Measurements from ENCODE around the gene RASSF3.
"Not testable (repeated sequence)": the region's sequence is repeated elsewhere in the genome, so short reads cannot be mapped to it uniquely, and the experiment has no call there.

Gene RASSF3

DNA sequence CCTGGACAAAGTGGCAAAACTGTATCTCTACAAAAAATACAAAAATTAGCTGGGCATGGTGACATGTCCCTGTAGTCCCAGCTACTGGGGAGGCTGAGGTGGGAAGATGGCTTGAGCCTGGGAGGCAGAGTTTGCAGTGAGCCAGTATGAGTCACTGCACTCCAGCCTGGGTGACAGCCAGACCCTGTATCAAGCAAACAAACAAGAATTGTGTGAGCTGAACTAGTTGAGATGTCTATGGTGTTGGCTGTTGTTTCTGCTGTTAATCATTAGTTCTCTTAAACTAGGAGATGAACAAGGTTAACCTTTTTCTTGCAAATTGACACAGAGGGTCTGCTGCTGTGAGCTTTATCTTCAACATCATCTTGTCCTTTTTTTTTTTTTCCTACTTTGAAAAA is 23.6 kb downstream of the RASSF3 start:
- DNase-seq (ENCODE audit: low read depth), result no peak

DNA sequence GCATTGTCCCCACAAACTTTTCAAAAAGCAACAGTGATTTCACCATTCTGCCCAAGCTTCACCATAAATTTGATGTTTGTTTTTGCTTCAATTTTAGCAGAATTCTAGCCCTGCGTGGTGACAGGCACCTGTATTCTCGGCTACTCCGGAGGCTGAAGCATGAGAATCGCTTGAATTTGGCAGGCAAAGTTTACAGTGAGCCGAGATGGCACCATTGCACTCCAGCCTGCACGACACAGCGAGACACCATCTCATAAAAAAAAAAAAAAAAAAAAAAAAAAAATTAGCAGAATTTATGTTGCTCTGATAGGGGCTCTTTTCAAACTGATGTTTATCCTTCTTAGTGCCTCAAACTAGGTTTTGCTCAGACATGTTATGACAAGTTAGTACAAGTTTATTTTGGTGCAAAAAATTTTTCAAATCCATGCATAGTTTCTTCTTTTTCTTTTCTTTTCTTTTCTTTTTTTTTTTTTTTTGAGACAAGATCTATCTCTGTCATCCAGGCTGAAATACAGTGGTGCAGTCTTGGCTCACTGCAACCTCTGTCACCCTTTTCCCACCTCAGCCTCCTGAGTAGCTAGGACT is 24.3 kb downstream of the RASSF3 start:
- DNase-seq (ENCODE audit: low read depth), result no peak

DNA sequence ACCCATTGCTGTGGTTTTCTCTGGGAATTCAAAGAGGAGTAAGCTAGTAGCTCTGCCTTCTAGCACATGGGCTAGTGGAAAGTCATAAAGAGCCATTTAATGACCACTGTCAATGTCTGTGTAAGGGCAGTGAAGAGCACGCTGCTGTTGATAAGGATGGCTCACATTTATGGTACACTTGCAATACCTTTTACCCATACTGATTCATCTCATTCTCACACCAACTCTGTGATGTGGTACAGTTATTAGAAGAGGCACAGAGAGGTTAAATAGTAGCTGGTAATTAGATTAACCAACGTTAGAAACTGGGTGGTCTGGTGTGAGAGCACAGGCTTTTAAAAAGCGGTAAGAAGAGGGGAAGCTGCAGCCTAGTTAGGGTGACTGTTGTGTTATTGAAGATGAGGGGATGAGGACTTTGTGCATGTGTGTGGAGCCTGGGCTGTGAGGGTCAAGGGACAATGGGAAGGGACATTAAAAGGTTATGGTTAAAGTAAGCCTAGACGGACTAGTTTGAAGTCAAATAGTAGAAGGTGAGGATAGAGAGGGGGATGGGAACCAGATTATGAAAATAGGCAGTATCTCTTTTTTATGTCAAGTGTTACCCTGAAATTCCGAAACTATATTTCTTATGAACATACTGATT is 25.2 kb downstream of the RASSF3 start:
- no peak for DNase-seq (ENCODE audit: low read depth)

DNA sequence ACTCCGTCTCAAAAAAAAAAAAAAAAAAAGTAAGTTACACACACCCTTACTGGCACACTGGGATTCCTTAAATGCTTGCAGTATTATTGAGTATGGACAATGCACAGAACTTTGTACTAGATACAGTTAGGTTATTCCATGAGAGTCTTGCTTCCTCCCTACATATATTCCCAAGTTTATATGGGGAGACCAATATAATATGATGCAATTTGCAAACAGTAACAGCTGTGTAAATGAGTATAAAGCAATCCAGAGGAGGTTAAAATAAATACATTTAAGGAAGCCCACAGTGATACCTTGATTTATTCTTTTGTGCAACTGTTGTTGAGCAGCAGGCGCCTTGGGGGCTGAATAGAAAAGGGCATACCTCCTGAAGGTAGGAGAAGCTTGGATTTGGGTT is 26.6 kb downstream of the RASSF3 start:
- DNase-seq (ENCODE audit: low read depth), result no peak

DNA sequence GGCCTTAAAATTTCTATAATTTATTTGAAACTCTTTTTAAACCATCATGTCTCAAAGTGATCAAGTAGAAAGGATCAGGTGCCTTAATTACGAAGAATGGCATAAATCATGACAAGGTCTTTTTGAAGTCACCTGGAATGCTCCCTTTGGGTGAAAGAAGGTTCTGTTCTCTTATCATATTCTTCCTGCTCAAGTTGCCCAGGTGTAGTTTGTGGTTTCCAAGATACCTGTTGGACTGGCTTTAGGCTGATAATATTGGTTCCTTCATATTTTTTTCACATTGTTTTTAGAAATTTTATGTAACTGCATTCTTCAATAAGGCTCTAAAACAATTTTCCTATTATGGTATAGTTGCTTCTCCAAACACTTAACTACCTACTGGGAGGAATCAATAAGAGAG is 29.2 kb downstream of the RASSF3 start:
- no peak for DNase-seq (ENCODE audit: low read depth)

GRCh38 chr12:64646318-64646717 is 36.0 kb downstream of the RASSF3 start:
- no peak for DNase-seq (ENCODE audit: low read depth)

- DNase-seq (ENCODE audit: low read depth), result no peak
Observed at GRCh38 chr12:64649487-64649886, 39.2 kb downstream of the RASSF3 start.

DNA sequence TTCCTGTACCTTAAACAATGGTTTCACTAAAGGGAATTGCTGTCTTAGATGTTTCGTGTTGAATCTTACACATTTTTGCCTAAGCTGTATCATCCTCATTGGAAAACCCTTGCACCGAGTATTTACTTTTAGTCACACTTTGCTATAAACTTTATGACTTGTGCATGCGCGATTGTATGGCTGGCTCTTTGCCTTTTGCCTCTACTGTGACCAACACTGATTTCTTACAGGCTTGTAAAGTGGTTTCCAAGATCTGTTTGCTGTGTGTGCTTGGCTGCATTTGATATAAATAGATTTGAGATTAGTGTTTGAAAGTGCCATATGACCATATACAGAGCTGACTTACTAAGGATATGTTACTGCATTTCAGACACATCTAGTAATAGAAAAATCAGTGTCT is 40.5 kb downstream of the RASSF3 start:
- DNase-seq (ENCODE audit: low read depth), result no peak

GRCh38 chr12:64652346-64652745 is 42.1 kb downstream of the RASSF3 start:
- DNase-seq (ENCODE audit: low read depth), result no peak

- no peak for DNase-seq (ENCODE audit: low read depth)
Observed at GRCh38 chr12:64653123-64653522, 42.8 kb downstream of the RASSF3 start.

DNA sequence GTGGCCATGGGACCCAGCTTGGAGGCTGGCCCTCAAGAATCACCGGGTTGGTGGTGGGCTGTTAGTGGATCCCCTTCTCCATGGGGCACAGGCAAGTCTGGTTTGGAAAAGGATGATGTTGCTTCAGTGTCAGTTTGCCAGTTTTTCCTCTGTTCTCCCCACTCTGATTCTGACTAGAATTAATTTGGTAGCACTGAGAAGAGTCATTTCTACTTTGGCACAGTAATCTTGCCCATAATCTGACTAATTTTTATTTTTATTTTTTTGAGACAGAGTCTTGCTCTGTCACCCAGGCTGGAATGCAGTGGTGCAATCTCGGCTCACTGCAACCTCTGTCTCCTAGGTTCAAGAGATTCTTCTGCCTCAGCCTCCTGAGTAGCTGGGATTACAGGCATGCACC is 43.6 kb downstream of the RASSF3 start:
- DNase-seq (ENCODE audit: low read depth), result not testable (repeated sequence)

DNA sequence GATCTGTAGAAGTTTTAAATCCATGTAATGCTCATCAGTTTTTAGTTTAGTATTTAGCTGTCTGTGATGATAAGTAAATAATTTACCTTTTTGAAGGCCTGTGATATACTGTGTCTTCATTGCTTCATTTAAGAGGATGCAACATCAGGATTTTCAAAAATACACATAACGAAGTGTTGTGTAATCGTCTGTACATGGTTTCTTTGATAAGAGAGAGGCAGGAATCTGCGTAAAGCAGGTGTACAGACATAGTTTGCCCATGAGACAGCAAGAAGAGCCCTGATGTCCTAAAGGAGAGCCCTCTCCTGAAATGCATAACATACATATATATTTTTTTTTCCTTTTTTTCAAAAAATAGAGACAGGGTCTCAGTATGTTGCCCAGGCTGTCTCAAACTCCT is 44.8 kb downstream of the RASSF3 start:
- DNase-seq (ENCODE audit: low read depth), result no peak

- no peak for DNase-seq (ENCODE audit: low read depth)
Observed at GRCh38 chr12:64656429-64656828, 46.1 kb downstream of the RASSF3 start.

- no peak for DNase-seq (ENCODE audit: low read depth)
Observed at GRCh38 chr12:64658892-64659481, 48.7 kb downstream of the RASSF3 start.

DNA sequence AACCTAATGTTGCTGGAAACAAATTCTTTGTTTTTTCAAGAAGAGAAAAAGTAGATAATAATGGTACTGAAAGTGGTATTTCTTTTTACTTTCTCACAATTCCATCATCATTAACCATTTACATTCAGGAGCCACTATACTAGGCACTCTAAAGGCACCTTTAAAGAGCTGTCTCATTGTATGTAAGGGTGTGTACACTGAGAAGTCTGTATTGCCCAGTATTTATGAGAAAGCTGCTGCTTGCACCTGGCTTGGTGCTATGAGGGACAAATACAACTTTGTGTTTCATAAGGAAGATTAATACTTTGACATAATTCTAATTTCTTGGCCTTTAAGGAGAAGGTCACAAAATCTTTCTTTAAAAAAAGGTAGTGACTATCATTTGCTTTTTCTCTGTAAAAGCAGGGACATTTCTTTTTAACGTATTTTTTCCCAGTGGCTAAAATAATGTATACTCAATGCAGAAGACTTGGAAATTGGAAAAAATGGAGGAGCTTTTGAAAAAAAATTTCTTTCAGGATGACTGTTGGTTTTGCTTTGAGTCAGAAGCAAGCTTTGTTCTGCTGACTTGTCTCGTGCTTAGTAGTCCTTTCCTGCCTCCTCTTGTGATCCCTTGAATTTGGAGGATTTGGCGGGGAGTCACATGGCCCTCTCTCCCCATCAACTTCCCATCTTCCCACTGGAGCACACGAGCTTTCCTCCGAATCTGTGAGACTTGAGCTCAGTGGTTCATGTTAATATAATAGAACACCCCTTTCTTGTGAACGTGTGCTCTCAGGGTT is 50.1 kb downstream of the RASSF3 start:
- DNase-seq (ENCODE audit: low read depth), result no peak

DNA sequence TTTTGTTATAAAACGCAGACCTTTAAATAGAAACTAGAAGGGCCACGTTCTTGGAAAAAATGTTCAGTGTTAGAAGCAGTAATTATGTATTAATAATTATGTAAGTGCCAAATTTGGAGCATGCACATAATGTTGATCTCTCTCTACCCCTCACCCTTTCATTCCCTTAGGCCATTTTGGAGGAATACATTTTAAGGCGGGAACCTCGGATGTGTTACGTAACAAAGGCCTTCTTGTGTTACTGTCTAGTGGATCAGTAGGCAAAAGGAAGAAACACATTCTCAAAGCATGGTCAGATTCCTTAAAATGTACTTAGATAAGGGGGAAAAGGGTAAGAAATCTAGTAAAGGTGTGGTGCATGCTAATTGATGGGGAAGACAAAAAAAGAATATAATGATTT is 52.7 kb downstream of the RASSF3 start:
- no peak for DNase-seq (ENCODE audit: low read depth)

DNA sequence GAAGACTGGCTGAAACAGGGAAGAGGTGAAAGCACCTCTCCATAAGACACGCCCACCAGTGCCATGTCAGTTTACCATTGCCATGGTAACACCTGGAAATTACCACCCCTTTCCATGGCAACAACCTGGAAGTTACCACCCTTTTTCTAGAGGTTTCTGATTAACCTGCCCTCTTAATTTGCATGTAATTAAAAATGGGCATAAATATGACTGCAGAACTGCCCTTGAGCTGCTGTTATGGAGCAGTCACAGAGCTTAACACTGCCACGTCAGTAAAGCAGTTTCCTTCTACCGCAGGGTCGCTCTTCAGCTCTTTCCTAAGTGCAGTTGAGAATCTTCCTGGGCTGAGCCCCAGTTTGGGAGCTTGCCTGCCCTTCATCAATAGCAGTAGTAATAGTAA is 55.2 kb downstream of the RASSF3 start:
- no peak for DNase-seq (ENCODE audit: low read depth)

DNA sequence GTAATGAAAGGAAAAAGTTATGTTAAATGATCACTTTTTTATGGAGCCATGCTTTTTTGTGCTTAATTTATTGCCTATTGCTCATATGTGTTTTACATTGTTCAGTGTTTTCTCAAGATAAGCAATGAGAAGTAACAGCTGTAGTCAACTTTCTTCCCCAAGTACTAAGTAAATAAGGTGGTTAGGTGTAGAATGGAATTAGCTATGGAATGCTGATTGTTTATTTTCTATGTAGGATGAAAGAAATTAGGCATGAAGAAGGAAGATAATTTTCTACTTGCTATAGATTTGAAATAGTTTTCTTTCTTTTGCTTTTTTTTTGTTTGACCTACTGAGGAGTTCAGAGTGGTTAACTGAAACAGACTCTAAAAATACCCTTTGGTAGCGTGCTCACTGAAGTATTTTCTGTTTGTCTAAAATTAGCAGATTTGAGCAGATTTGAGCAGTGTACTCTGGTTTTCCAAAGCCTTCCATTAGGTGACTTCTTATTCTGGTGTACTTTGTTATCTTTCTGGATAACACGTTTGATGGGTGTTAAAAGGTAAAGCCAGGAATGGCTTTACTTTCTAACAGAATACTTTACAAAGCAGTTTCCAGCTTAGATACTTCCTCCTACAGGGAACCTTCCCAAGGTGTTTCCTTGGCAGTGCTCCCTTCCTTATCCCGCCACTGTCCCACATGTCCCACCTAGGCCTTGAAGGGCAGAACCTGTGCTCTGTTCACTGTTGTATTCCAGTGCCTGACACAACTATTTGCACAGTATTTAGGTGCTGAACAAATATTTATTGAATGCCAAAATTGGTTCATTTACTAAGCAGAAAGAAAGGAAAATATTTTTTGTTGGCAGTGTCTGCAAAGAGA is 56.0 kb downstream of the RASSF3 start:
- DNase-seq (ENCODE audit: low read depth), result no peak

DNA sequence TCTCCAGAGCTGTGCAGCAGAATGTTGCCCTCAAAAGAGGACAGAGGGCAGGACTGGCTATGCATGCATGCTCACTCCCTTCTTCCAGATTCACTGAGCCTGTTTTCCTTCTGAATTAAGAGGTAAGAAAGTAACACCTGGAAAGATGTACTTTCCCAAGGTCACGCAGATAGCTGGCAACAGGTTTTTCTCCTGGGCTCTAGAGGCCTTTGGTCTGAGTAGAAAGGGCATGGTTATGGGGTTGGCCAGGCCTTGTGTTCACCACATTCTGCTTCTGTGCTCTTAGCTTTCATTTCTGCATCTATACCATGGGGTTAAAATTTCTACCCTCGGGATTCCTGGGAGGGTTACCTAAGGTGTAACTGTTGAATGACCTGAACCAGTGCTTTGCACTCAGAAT is 57.5 kb downstream of the RASSF3 start:
- DNase-seq (ENCODE audit: low read depth), result no peak

- DNase-seq (ENCODE audit: low read depth), result no peak
Observed at GRCh38 chr12:64669270-64669842, 59.1 kb downstream of the RASSF3 start.

- no peak for DNase-seq (ENCODE audit: low read depth)
Observed at GRCh38 chr12:64670019-64670418, 59.7 kb downstream of the RASSF3 start.

Data from stimulated activated CD8-positive, alpha-beta memory T cell treated with anti-CD3 and anti-CD28 coated beads, Interleukin-7, amount 100 ng/mL, for 24 hours (primary cell).